IPS DF 19.7 (cell line): Measurements from ENCODE around the gene FAM83F.

Experiments
- DNase-seq: peaks from one replicate; pipeline ENCODE4 v3.0.0-alpha.2; 2013; ENCODE audit warnings: low read depth, low spot score

The FAM83F gene

DNA sequence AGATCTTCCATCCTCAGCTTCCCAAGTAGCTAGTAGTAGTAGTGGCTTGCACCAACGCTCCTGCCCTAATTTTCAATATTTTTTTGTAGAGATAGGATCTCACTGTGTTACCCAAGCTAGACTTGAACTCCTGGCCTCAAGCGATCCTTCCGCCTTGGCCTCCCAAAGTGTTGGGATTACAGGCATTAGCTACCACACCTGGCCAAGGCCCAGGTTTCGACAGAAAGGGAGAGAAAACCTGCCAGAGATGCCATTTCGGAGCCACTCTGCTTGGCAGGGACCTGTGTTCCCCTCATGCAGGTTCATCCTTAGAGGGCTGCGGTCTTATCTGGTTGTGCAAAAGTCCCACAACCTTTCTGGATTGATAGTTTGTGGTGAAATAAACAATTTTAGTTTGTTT, 41.4 kb downstream of the FAM83F start:
- DNase-seq: no peak

DNA sequence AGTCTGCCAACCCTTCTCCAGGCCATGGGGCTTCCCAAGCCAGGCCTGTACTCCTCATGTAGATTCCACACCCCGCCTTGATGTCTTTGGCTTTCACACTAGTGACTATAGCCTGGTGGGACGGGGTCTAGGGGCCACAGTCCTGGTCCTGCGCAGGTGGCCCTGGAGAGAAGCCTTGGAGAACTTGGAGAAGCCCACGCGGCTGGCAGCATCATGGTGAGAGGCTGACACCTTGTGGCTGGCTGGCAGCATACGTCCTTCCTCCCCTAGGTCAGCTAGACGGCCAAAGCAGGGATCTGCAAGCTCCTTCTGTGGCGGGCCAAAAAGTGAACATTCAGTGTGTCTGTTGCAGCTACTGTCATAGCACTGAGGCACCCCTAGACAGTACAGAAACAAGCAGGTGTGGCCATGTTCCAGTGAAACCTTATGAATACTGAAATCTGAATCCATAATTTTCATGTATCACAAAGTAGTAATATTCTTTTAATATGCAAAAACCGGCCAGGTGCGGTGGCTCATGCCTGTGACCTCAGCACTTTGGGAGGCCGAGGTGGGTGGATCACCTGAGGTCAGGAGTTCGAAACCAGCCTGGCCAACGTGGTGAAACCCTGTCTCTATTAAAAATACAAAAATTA, 42.0 kb downstream of the FAM83F start:
- DNase-seq: peak; percentile 65

DNA sequence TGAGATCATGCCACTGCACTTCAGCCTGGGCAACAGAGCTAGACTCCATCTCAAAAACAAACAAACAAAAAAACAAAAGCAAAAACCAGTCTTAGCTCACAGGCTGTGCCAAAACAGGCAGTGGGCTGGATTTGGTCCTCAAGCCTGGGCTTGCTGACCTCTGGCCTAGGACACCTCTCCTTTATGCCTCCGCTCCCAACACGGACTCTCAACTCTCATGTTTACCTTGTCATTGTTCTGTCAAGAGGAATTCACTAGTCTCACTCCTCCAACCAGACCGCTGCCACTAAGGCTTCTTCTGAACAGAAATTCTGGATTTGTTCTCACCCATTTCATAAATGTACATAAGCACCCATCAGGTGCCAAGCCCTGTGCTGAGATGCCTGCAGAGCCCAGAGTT, 42.6 kb downstream of the FAM83F start:
- no peak for DNase-seq

DNA sequence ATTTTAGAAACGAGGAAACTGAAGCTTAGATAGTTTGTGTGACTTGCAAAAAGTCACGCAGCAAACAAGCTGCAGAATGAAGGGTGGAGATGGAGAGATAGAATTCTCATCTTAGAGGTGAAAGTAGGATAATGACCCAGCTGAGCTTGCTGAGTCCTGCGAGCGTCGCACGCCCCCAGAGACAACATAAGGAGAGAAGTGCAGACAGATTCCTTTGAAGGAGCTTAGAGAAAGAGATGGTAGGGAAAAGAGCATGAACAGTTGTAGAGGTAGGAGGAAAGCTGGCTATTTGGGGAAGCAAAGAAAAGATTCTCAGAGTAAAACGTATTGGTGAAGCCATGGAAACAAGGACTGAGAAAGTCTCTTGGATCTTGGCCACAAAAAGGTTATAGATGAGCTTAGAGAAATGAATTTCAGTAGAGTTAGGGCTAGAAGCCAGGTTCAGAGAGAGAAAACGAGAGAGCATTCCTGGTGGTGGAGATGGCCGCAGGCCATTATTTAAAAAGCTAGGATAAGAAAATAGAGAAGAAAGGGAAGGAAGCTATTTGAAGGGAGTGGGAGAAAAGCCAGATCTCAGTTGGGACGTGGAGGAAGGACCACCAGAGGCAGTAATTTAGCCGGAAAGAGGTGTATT, 44.8 kb downstream of the FAM83F start:
- DNase-seq: no peak

DNA sequence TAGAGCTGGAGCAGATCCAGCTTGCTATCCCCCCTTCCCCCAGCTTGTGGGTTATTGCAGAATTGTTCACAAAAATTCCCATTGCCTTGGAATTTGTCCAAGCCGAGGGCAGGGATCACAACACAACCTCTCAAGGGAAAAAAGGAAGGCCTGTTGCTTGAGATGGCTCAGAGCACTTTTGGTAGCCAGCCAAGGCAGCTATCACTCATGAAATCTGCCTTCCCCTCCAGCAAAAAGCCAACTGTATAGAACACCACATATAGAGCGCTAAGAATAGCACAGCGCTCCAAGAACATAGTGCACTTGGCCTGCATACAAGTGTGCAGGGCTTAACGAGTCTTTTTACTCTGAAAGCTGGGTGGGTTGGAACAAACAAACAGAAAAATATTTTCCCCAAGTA, 46.2 kb downstream of the FAM83F start:
- no peak for DNase-seq

DNA sequence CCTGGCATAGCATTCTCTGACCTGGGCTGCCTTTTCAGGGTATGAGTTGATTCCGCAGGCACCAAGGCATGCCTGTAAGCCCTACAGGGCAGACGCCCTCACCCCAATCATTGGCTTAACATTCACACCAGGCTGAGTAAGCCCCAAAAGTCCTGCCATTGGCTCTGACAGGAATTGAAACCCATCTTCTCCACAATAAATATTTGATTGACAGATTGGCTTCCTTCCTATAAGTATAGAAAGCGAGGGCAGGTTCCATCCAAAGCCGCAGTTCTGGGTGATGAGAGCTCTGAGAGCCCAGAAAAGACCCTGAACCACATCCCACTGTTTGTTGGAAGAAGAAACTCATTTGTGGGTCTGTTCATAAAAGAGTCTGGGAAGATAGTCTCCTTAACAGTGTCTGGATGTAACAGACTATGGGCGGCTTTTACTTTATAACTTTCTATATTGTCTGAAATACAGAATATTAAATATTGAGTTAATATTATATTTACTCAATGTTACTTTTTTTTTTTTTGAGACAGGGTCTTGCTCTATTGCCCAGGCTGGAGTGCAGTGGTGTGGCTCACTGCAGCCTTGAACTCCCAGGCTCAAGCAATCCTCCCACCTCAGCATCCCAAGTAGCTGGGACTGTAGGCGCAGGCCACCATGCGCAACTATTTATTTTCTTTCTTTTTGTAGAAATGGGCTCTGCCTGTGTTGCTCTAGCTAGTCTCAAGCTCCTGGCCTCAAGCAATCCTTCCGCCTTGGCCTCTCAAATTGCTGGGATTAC, 46.8 kb downstream of the FAM83F start:
- no peak for DNase-seq

DNA sequence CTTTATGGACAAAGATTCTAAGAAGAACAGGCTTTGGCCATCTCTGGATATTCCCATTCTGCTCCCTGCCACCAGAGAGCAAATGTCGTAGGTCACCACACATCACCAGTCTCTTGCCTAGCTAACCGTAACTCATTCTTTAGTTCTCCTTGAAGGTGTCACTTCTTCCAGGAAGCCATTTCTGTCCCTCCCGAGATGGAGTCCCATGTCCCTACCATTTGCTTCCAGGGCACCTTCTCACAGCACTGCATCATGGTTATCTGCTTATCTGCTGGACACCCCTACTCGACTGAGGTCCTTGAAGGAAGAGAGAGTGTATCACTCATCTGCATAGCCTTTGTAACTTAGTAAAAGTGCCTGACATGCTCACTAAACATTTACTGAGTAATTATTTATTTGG, 47.6 kb downstream of the FAM83F start:
- DNase-seq: no peak

DNA sequence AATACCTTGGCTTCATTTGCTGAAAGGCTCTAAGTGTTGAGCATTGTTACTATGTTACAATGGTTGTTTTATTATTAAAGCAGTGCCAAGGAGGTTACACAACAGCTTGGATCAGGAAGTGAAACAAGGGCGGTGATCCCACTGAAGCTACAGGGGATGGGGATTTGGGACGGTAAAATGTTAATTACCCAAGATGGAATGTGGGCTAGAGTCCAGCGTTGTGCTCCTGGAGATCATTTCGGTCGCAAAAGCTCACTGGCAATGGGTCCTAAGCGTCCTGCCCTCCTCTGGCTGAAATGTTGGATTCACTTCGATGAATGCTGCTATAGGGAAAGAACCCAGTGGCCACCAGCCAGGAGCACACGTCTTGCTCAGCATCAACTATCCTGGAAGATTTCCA, 48.3 kb downstream of the FAM83F start:
- no peak for DNase-seq

DNA sequence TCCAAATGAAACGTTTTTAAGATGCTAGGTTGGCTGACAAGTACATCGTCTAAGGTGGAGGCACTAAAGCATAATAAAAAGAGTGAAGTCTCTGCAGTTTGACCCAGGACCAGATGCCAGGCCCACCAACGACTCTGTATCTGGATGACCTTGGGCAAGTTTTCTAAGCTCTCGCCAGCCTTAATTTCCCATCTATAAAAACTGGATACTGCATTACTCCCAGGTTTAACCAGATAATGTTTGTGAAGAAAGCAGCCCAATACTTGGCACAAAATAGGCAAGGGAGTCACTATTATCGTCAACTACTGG, 49.0 kb downstream of the FAM83F start:
- DNase-seq: no peak

DNA sequence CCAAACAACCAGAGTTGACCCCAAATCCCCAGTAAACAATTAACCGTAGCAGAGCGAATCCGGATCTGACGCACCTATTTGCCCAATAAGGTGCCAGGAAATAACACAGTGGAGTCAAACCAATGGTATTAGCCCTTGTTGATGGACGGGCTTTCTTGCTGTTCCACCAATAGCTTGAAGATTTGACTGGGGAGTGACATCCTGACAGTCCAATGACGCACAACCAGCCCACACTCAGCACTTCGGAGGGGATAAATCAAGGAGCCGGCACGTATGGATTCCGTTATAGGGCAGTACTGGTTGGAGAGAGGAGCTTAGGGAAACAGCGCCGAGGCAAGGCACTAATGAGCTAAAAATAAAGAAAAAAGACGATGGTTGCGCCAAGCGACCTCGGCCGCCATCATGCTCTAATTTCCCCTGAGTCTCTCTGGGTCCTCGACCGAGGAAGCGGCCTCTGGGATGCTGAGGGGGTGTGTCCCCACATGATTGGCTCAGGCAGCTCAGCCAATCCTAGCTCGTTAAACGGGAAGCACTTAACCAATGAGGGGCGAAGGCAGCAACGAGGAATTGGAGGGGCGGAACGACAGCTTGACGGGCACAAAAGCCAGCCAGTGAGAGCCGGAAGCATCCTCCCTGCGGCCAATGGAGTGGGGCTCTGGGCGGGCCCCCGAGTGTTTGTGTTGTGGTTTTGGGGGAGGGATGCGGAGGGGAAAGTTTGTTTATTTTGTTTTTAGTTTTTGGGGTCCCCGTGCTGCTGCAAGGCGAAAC, 49.5 kb downstream of the FAM83F start:
- DNase-seq: peak; percentile 98

DNA sequence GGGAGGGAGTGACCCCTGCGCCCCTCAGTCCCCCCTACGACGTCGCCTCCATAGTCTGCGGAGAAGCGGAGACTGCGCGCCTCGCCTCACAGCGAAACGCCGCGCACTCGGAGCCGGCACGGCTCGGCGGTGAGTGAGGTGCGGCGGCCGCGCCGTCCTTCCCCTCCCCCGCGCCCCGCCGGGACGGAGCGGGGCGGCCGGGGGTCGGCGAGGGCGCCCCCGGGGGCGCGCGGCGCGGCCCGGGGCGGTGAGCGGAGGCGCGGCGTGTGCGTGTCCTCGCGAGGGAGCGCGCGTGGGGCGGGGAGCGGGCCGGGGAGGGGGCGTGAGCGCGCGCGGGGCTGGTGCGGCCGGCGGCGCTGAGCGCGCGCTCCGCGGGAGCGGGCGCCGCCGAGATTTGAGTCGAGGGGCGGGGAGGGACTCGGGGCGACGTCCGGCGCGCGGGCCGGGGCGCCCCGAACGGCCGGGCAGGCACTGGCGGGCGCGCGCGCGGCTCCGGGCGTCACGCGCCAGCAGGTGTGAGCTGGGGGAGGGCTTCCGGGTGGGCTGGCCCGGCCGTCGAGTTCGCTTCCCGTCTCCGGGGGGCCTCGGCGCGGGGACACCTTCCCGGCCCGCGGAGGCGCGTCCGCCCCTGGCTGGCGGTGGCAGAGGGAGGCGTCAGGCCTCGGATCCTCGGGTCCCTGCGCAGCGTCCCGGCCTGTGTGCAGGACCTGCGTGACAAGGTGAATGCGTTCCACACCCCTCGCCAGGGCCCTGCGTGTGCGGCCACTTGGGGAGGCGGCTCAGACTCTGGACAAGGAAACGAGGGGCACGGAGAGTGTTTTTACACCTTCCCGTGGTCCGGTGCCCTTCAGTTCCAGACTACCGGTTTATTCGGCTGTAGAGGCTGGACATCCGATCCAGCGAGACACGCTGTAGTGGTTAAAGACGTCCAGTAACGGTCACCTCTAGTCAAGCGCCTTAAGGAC, 50.4 kb downstream of the FAM83F start:
- no peak for DNase-seq

DNA sequence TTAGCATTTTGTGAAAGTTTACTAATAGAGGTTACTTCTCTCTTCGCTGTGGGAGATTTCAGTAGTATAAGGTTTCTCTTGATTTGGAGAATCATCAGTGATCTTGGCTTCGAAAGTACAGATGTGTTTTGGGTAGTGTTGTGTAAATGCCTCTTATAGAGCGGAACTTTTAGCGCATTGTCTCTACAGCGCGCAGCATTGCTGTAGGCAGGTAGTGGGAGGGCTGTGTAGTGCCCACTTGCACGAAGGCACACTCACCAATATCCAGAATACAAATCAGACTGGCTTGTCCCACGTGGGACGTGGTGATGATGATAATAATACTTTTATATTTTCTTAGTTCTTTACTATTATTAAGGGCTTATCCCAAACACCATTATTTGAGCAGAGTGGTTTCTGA, 51.4 kb downstream of the FAM83F start:
- no peak for DNase-seq

DNA sequence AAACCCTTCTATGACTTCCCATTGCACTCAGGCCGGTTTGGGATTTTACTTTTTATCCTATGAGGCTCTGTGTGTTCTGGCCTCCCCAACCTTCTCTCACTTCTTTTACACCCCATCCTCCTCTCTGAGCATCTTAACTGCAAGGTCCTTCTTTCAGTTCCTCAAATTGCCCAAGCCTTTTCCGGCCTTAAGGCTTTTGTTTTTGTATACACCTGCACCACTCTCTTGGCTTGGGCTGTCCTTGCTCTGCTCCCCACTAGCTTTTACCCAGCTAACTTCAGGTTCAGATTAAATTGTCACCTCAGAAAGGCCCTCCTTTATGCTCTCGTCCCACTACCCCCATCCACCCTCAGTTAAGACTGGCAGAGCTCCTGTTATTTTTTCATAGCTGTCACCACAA, 55.5 kb downstream of the FAM83F start:
- no peak for DNase-seq

DNA sequence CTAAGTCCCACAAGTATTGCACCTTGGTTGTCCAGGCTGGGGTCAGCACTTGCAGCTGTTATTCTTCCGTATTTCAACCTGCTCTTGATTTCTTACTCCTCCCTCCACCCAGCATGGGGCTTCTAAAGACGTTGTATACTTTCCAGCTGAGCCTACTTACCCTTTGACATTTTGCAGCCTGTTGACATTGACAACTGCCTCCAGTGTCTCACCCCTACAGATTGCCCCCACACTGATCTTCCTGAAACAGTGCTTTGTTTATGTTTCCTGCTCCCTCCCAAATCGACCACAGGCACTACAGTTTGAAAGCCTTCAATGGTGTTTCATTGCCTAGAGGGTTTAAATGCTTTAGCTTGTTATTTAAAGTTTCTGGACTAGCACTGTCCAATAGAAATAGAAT, 56.6 kb downstream of the FAM83F start:
- no peak for DNase-seq

DNA sequence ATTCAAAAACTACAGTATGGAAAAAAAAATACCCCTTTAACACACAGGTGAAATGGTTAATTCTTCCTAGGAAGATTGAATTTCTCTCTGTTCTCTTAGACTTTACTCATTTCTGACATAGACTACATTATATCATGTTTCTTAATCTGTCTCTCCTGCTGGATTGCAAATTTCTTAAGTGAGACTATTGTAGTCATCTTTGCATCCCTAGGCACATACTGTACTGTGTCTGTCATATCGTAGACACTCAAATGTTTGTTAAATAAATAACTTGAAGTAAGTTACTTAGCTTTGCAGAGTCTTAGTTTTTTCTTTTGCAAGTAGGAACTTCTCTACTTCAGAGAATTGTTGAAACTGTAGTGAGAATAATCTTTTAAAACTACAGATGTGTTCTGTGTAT, 58.7 kb downstream of the FAM83F start:
- DNase-seq: no peak

DNA sequence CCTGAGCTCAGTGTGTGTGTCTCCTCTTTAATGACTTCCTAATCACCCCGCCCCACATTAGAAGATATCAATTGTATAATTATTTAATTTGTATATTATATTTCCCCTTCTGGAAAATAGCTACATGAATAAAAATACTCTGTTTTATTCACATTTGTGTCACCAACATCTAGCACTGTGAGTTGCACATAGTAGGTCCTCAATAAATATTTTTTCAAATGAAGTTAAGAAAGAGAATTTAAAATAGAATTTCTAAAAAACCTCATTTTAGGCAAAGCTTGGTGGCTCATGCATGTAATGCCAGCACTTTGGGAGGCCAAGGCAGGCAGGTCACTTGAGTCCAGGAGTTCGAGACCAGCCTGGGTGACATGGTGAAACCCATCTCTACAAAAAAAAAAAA, 59.7 kb downstream of the FAM83F start:
- DNase-seq: no peak

DNA sequence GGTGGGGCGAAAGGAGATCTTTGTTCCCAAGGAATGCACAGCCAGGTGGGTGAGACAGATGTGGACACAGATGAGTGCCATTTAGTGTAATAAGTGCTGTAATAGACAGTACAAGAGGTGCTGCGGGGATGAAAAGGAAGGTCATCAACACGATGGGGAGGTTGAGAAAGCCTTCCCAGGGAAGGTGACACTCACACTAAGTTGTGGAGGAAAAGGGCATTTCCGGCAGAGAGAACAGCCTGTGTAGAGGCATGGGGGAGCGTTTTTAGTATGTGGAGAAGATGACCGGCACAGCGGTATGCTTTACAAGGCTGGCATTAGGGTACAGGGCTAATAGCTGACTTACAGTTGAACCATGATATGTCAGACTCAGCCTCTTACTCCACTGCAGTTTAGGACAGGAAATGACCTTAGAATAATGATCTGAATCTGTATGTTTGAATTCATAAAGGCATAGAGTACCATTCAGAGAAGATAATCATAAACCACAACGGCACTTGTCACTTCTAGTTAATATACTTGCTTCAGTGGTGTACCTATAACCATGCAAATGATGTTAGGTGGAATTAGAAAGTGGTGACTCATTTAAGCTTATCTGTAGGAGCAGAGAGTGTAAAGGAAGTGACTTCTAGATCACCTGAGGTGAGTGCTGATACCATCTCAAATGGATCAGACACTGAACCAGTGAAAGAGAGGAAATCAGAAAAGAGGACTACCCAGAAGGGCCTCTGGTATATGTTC, 60.6 kb downstream of the FAM83F start:
- no peak for DNase-seq

DNA sequence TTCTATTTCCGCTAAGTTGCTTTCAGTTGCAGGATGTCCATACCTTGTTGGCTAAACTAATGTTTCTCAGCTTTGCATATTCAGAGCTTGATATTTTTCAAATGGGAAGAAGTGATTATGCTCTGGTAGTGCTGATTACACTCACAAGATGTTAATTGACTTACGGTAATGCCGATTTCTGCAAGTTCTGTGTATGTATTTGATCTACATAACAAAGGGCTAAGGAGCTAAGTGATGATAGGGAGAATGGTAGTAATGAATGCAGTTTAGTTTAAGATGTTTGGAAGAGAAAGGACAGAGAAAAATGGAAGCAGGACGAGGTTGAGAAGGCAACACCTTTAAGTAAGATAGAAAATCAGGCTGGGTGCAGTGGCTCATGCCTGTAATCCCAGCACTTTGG, 61.4 kb downstream of the FAM83F start:
- no peak for DNase-seq

DNA sequence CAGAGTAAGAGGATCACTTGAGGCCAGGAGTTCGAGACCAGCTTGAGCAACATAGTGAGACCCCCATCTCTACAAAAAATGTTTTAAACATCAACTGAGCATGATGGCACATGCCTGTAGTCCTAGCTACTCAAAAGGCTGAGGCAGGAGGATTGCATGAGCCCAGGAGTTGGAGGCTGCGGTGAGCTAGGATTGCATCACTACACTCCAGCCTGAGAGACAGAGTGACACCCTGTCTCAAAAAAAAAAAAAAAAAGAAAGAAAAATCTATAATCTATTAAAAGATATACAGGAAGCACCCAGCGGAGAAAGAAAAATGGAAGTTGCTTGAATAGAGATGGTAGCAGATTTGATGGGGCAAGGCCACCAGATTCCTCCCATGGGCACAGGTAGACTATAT, 61.8 kb downstream of the FAM83F start:
- no peak for DNase-seq

DNA sequence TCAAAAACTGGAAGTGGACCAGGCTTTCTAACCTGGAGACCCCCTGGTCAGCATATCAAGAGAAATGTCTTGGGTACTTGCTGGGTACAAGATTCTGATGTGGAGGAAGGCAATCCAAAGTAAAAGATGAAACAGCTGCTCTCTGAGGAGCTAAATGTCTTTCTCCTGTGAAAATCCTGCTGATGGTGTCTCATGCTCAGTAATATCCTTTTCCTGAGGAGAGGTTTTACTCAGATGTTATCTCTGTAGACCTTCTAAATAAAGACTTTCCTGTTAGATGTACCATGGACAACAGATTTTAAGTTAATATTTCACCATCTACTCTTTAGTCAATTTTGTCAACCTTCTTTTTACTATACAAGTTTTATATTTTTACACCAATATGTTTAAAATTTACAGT, 62.9 kb downstream of the FAM83F start:
- DNase-seq: no peak

DNA sequence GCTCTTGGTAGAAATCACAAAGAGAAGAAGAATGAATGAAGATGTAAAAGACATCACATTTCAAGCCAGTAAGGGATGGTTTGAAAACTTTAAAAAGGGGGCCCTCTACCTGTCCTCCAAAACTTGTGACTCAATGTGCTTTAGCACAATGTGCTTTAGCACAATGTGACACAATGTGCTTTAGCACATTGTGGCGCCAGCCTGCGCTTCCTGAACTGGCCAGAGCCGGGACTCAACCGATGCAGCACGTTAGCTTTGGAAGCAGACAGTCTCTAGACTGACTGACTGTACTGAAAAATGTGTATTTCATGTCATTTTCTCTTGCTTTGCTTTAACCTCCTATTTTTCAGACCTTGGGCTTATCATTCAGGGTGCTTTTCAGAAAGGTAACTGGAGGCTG, 63.5 kb downstream of the FAM83F start:
- DNase-seq: no peak
